Measurements from ENCODE around the gene LASP1NB.

The LASP1NB gene

GRCh38 chr17:38967290-38967738 is 41.9 kb downstream of the LASP1NB start, which contains the start of gene FBXO47:
Gene FBXO47, minus strand, starts transcription at chr17:38967403. Its CDS starts 4,378 bp downstream, at chr17:38963025.
- DNase-seq (ENCODE audit: low read depth in 2 of 2): peak; percentile 51 to 54

- no peak for DNase-seq (ENCODE audit: low read depth in 2 of 2)
Measured at GRCh38 chr17:38969281-38969680, 43.9 kb downstream of the LASP1NB start.

- DNase-seq (ENCODE audit: low read depth in 2 of 2): no peak
Measured at GRCh38 chr17:38970128-38970527, 44.7 kb downstream of the LASP1NB start.

- no peak for DNase-seq (ENCODE audit: low read depth in 2 of 2)
Measured at GRCh38 chr17:38970804-38971203, 45.4 kb downstream of the LASP1NB start.

- peak; percentile 21 to 35 for DNase-seq (ENCODE audit: low read depth in 2 of 2)
Measured at GRCh38 chr17:38976187-38976551, 50.8 kb downstream of the LASP1NB start.

GRCh38 chr17:38978180-38978579 is 52.8 kb downstream of the LASP1NB start:
- DNase-seq (ENCODE audit: low read depth in 2 of 2): no peak

Measured in fibroblast of skin of left biceps (primary cell).